Karpas-422 (cell line): ENCODE measurements around the gene DBNL. TPM values are rescaled to one million over a fixed set of nuclear protein-coding genes. Genes with fewer than 3 reads are reported as not detected.

ENCODE experiments used
- DNase-seq: peaks from one replicate; pipeline ENCODE4 v3.0.0-alpha.2; 2015
- H2AFZ ChIP-seq: fragments of 200-600 bp; sonication (generic); 2 replicates; pipeline ENCODE4 v1.6.1; 2014; ENCODE audit warnings: antibody characterized with exemption, low read length, mixed read lengths
- H3K27ac ChIP-seq: fragments of 200-600 bp; sonication (generic); 2 replicates; pipeline ENCODE4 v1.5.1; 2014; ENCODE audit warnings: mild to moderate bottlenecking, low read length, moderate library complexity
- H3K27me3 ChIP-seq: fragments of 200-600 bp; sonication (generic); 2 replicates; pipeline ENCODE4 v1.6.1; 2014; ENCODE audit warnings: low read length, mixed read lengths
- H3K36me3 ChIP-seq: fragments of 200-600 bp; sonication (generic); 2 replicates; pipeline ENCODE4 v1.6.1; 2014; ENCODE audit warnings: low read length, mixed read lengths; ENCODE audit not compliant: insufficient read depth
- H3K4me1 ChIP-seq: fragments of 200-600 bp; sonication (generic); 2 replicates; pipeline ENCODE4 v1.6.1; 2014; ENCODE audit warnings: mild to moderate bottlenecking, low read length, mixed read lengths
- H3K4me2 ChIP-seq: fragments of 200-600 bp; sonication (generic); 2 replicates; pipeline ENCODE4 v1.6.1; 2014; ENCODE audit warnings: low read length, low read depth, mild to moderate bottlenecking; ENCODE audit not compliant: poor library complexity, severe bottlenecking
- H3K4me3 ChIP-seq: fragments of 200-600 bp; sonication (generic); 2 replicates; pipeline ENCODE4 v1.5.1; 2014; ENCODE audit warnings: mild to moderate bottlenecking, antibody characterized with exemption, low read length, mixed read lengths
- H3K79me2 ChIP-seq: fragments of 200-600 bp; sonication (generic); 2 replicates; pipeline ENCODE4 v1.6.1; 2014; ENCODE audit warnings: mild to moderate bottlenecking, low read length, mixed read lengths
- H3K9ac ChIP-seq: fragments of 200-600 bp; sonication (generic); 2 replicates; pipeline ENCODE4 v1.6.0; 2014; ENCODE audit warnings: low read length
- H3K9me2 ChIP-seq: fragments of 200-600 bp; sonication (generic), shearing (Covaris generic); replicated peaks from 2 replicates; pipeline ENCODE4 v1.6.0; 2014; ENCODE audit warnings: mild to moderate bottlenecking, low read length, moderate library complexity; ENCODE audit not compliant: insufficient read depth
- H3K9me3 ChIP-seq: fragments of 300-700, 200-600 bp; sonication (generic); 2 replicates; pipeline ENCODE4 v1.6.1; 2014; ENCODE audit warnings: low read length, mixed read lengths
- H4K20me1 ChIP-seq: fragments of 200-600 bp; sonication (generic); 2 replicates; pipeline ENCODE4 v1.6.1; 2014; ENCODE audit warnings: mild to moderate bottlenecking, antibody characterized with exemption, low read length, low read depth; ENCODE audit not compliant: insufficient read depth
- total RNA-seq: library from RNA; depleted of rRNA; stranded (reverse); fragments of >200 nt; shearing (Covaris generic); gene quantifications from 2 replicates; pipeline ENCODE4 v1.2.3, GENCODE V29; 2014; ENCODE audit warnings: low replicate concordance

Gene DBNL
- total RNA-seq, 1 experiment from 2014 or later: 116 TPM

DNA sequence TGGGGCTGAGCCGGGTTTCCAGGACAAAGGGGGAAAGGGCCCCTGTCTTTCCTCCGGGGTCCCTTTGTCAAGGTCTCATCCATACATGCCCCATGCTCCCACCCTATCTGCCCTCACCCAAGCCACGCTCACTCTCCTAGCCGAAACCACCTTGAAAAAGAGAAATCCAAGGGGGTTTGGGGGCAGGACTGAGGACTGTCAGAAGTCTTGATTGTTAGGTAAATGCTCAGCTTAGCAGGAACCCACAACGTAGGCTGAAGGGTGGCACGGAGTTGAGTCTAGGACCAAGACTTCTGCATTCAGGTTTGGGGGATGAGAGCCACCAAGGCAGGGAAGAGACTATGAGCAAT, 21.6 kb downstream of the DBNL start:
- H3K4me2 ChIP-seq: no peak overlapping the region
- H3K4me1 ChIP-seq: peaks cover 27% of the 10 kb centered on the region
- no peak overlapping the region for H3K4me3 ChIP-seq
- peak; percentile 50 for DNase-seq
- no peaks in the 10 kb centered on the region for H3K9me2 ChIP-seq
- H3K27ac ChIP-seq: peak overlapping the region; percentile 30
- H3K79me2 ChIP-seq: no peaks in the 10 kb centered on the region
- no peaks in the 10 kb centered on the region for H3K27me3 ChIP-seq
- H3K9ac ChIP-seq: no peak overlapping the region
- no peak overlapping the region for H2AFZ ChIP-seq
- no peaks in the 10 kb centered on the region for H4K20me1 ChIP-seq
- H3K9me3 ChIP-seq: no peaks in the 10 kb centered on the region
- peaks cover 18% of the 10 kb centered on the region for H3K36me3 ChIP-seq

DNA sequence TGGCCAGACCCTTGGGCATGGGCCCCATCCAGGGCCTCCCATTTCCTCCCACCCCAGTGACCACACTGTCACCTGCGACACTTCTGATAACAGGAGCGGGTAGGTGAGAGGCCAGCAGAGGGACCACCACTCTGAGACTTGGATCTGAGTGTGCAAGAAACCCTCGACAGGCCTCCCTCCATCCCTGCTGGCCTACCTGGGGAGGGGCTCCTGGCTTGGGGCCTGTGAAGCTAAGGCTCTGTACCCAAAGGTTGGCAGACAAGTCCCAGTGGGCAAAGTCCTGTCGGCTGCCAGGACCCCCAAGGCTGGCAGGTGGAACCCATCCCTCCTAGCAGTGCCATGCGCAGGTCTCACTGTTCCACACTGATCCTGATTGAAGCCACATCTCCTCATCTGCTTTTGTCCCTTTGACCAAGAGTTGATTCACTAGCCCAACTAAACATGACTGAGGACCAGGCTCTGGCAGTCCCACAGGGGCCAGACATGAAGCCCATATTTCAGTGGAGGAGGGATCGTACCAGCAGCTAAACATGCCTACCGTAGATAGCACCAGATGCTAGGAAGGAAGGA, 22.1 kb downstream of the DBNL start:
- Histone ChIP-seq H3K9ac (no peak overlapping the region), H3K27me3 (no peaks in the 10 kb centered on the region), H3K4me3 (no peak overlapping the region), H3K9me3 (no peaks in the 10 kb centered on the region), H3K9me2 (no peaks in the 10 kb centered on the region), H4K20me1 (no peaks in the 10 kb centered on the region), H3K79me2 (no peaks in the 10 kb centered on the region), H3K4me2 (no peak overlapping the region), H2AFZ (no peak overlapping the region), H3K27ac (peak overlapping the region; percentile 30), H3K4me1 (peaks cover 32% of the 10 kb centered on the region), H3K36me3 (peaks cover 14% of the 10 kb centered on the region)
- DNase-seq: peak; percentile 60

DNA sequence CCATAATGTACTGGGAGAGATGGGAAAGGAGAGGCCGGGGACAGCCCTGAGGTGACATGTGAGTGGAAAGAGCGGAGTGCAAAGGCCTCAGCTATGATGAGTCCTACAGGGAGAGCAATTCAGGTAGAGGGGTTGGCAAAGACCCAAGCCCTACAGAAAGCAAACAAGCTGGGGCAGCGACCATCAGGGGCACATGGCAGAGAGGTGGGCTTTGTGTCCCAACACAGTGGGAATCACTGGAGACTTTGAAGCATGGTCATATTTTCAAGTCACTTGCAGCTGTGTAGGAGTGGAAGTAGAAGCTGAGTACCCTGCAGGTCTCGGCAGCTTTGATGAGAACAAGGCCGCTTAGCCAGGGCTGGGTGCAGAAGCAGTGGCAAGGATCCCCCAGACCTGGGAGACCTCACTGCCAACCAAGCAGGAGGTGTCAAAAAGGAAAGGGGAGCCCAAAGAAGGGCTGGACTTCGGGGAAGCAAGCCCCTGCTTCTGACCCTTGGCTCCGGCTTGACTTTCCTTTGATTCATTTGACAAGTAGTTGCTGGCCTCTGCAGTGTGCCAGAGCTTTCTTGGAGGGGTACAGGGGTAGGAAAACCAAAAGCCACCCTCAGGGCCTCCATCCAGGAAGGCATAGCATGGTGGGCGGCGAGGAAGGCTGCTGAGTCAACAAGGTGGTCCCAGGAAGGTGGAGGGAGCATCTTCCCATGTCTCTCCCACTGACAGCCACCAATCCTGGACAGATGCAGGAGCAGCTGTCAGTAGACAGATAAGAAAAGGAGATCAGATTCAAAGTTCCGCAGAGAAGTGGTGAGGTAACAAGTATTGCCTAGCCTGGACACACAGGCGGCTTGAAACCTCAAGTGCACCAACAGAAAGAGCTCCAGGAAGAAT, 22.8 kb downstream of the DBNL start:
- Histone ChIP-seq H2AFZ (no peak overlapping the region), H3K36me3 (peaks cover 6% of the 10 kb centered on the region; the same call in 1 of the 2 replicates), H4K20me1 (no peaks in the 10 kb centered on the region), H3K4me3 (no peak overlapping the region), H3K79me2 (no peaks in the 10 kb centered on the region), H3K4me1 (peaks cover 39% of the 10 kb centered on the region), H3K27ac (peak overlapping the region; percentile 30), H3K9ac (no peak overlapping the region), H3K9me3 (no peaks in the 10 kb centered on the region), H3K4me2 (no peak overlapping the region), H3K27me3 (no peaks in the 10 kb centered on the region), H3K9me2 (no peaks in the 10 kb centered on the region)
- peak; percentile 63 for DNase-seq

DNA sequence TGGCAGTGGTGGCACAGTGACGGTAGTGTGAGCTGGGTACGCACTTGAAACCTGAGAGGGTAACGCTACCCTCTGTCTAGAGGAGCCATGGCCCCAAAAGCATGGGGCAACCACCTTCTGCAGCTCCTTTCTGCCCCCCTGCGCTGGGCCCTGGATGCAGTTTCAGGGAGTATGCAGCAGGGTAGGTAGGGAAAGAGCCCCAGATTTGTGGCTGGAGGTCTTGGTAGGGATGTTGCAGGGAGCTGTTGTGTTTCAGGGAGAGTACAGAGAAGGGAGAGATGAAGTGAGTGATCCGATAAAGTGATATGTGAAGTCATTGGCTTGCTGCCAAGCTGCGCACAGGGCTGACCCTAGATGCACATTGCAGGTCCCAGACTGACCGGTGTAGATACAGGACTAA, 23.6 kb downstream of the DBNL start:
- Histone ChIP-seq H2AFZ (no peak overlapping the region), H3K9me2 (no peaks in the 10 kb centered on the region), H3K4me3 (no peak overlapping the region), H3K36me3 (no peaks in the 10 kb centered on the region), H3K9me3 (no peaks in the 10 kb centered on the region), H3K27me3 (no peaks in the 10 kb centered on the region), H3K79me2 (no peaks in the 10 kb centered on the region), H3K27ac (peak overlapping the region; percentile 65), H4K20me1 (no peaks in the 10 kb centered on the region), H3K4me1 (peaks cover 47% of the 10 kb centered on the region), H3K4me2 (no peak overlapping the region), H3K9ac (no peak overlapping the region)
- DNase-seq: peak; percentile 53

DNA sequence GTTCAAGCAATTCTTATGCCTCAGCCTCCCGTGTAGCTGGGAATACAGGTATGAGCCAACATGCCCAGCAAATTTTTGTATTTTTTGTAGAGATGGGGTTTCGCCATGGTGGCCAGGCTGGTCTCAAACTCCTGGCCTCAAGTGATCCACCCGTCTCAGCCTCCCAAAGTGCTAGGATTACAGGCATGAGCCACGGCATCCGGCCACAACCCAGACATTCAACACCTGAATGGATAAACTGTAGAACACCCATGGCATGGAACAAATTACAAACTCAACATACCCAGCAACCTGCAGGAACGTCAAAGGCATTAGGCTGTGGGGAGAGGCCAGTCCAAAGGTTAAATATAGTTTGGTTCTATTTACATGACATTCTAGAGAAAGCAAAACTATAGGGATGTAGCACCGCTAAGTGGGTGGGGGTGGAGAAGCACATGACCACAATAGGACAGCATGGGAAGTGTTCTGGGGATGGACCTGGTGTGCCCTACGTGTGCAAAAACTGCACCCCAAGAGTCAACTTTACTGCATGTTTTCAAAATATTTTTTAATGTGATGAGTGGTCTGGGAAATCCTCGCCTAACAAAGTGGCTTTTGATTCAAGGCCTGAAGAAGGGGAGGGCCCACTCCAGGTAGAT, 27.3 kb downstream of the DBNL start:
- H2AFZ ChIP-seq: no peak overlapping the region
- peak overlapping the region; percentile 77 for H3K27ac ChIP-seq
- H3K9ac ChIP-seq: no peak overlapping the region
- no peaks in the 10 kb centered on the region for H3K79me2 ChIP-seq
- H3K4me1 ChIP-seq: peaks cover 36% of the 10 kb centered on the region
- no peak for DNase-seq
- H4K20me1 ChIP-seq: no peaks in the 10 kb centered on the region
- H3K4me3 ChIP-seq: no peak overlapping the region
- H3K36me3 ChIP-seq: peaks cover 4% of the 10 kb centered on the region; the same call in 1 of the 2 replicates
- H3K4me2 ChIP-seq: no peak overlapping the region
- H3K9me3 ChIP-seq: no peaks in the 10 kb centered on the region
- no peaks in the 10 kb centered on the region for H3K27me3 ChIP-seq
- H3K9me2 ChIP-seq: no peaks in the 10 kb centered on the region

DNA sequence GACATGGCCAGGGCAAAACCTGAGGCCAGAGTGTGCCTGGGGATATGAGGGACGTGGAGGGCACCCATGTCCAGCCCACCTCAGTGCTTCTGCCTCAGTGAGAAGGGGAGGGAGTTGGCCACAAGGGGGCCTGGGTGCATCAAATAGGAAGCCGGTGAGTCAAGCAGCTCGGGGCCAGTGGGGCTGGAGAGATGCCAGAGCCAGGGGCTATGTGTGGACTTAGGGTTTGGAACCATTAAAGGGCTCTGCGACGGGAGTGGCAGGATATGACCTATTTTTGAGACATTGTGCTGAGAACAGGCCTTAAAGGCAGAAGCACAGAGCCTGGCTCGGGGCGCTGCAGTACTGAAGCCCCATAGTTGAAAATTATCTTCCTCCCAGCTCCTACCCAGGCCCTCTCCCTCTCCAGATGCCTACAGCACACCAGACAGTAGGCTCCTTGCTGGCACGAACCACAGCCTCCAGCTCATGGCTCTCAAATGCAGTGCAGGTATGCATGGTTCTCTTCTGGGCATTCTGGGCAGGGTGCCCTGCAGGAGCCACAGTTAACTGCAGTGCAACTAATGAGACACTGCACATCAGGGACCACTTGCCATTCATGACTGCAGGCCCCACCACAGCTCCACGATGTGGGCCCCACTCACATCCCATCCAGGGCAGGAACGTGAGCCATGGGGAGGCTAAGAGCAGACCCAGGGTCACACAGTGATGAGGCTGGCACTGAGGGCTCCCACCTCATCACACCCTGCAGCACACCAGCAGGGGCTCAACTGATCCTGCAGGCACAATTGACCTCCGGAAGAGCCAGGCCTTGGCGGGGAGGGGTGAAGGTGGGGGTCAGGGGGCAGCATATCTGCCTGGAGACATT, 28.1 kb downstream of the DBNL start:
- H2AFZ ChIP-seq: no peak overlapping the region
- H3K27me3 ChIP-seq: no peaks in the 10 kb centered on the region
- H3K27ac ChIP-seq: peak overlapping the region; percentile 77
- H3K4me1 ChIP-seq: peaks cover 36% of the 10 kb centered on the region
- no peak overlapping the region for H3K4me2 ChIP-seq
- no peak overlapping the region for H3K4me3 ChIP-seq
- H3K9me2 ChIP-seq: no peaks in the 10 kb centered on the region
- DNase-seq: peak; percentile 88
- no peaks in the 10 kb centered on the region for H3K9me3 ChIP-seq
- H3K36me3 ChIP-seq: peaks cover 5% of the 10 kb centered on the region; the same call in 1 of the 2 replicates
- no peak overlapping the region for H3K9ac ChIP-seq
- H4K20me1 ChIP-seq: no peaks in the 10 kb centered on the region
- no peaks in the 10 kb centered on the region for H3K79me2 ChIP-seq

DNA sequence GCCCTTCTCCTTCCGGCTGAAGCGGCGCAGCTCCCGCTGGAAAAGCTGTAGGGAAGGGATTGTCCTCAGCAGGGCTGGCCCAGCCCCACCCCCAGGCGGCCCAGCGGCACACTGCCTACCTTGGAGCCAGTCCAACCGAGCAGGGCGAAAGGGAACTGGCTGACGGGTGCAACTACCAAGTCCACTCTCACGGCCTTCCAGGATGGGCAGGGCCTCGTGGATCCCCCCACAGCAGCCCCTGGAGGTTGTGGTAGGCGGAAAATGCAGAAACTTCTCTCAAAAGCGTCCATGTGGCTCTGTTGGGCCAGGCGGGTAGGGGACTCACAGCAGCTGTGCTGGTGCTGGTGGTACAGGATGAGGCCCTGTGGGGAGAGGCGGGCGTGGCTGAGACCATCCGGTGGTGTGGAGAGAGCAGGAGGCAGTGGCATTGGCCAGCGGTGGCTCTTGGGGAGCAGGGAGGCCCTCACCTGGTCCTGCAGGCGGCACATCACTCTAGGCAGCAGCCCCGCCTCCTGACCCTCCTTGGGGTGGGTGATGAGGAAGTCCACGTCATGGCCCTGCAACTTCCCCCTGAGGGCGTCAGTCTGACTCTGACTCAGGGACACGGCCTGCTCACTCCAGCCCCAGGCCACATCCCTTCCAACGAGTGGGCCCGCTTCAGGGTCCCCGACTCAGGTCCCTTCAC, 29.3 kb downstream of the DBNL start:
- H3K36me3 ChIP-seq: peaks cover 17% of the 10 kb centered on the region
- H3K9me2 ChIP-seq: no peaks in the 10 kb centered on the region
- no peaks in the 10 kb centered on the region for H3K27me3 ChIP-seq
- H3K79me2 ChIP-seq: no peaks in the 10 kb centered on the region
- no peak overlapping the region for H3K4me3 ChIP-seq
- no peak overlapping the region for H3K4me2 ChIP-seq
- DNase-seq: peak; percentile 77
- H2AFZ ChIP-seq: no peak overlapping the region
- H3K9ac ChIP-seq: no peak overlapping the region
- H4K20me1 ChIP-seq: no peaks in the 10 kb centered on the region
- peaks cover 36% of the 10 kb centered on the region for H3K4me1 ChIP-seq
- no peaks in the 10 kb centered on the region for H3K9me3 ChIP-seq
- no peak overlapping the region; the same call in 1 of the 2 replicates for H3K27ac ChIP-seq
